ENCODE results near the gene VPS13A.

- TF ChIP-seq, protein P1, sequence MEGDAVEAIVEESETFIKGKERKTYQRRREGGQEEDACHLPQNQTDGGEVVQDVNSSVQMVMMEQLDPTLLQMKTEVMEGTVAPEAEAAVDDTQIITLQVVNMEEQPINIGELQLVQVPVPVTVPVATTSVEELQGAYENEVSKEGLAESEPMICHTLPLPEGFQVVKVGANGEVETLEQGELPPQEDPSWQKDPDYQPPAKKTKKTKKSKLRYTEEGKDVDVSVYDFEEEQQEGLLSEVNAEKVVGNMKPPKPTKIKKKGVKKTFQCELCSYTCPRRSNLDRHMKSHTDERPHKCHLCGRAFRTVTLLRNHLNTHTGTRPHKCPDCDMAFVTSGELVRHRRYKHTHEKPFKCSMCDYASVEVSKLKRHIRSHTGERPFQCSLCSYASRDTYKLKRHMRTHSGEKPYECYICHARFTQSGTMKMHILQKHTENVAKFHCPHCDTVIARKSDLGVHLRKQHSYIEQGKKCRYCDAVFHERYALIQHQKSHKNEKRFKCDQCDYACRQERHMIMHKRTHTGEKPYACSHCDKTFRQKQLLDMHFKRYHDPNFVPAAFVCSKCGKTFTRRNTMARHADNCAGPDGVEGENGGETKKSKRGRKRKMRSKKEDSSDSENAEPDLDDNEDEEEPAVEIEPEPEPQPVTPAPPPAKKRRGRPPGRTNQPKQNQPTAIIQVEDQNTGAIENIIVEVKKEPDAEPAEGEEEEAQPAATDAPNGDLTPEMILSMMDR (IDR thresholded peaks at IDR 0.05), result no peak
- TF ChIP-seq POLR2A (IDR thresholded peaks at IDR 0.05), result no peak
Observed at GRCh38 chr9:77133011-77133410, 44.3 kb upstream of the VPS13A start.

Measured in thyroid gland (tissue), 4 donors.